Measurements from ENCODE around the gene VANGL2.

DNA sequence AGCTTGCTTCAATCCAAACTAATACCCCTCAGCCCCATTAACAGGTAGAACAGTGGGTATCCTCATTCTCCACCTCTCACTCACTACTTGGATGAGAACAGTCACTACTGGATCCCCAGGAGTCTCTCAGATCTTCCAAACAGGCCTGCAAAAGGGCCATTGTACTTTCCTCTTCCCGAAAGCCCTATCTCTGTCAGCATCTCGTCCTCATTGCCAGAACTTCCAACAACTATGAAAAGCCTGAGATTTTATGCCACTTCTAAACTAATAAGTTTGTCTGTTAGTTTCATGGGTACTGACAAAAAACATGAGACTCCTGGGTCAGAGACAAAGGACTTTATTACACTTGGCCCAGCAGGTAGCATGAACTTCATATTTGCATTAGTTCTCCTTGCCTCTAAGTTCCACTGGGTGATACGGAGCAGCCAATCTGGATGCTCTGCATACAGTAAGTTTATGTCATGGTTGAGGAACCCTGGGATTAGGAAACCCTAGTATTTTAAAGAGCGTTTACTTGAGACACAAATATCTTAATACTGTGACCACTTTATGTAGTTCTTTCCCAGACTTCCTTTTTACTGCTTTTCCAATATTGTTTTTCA lies 38.1 kb downstream of the VANGL2 start:
- TF ChIP-seq, protein P1, sequence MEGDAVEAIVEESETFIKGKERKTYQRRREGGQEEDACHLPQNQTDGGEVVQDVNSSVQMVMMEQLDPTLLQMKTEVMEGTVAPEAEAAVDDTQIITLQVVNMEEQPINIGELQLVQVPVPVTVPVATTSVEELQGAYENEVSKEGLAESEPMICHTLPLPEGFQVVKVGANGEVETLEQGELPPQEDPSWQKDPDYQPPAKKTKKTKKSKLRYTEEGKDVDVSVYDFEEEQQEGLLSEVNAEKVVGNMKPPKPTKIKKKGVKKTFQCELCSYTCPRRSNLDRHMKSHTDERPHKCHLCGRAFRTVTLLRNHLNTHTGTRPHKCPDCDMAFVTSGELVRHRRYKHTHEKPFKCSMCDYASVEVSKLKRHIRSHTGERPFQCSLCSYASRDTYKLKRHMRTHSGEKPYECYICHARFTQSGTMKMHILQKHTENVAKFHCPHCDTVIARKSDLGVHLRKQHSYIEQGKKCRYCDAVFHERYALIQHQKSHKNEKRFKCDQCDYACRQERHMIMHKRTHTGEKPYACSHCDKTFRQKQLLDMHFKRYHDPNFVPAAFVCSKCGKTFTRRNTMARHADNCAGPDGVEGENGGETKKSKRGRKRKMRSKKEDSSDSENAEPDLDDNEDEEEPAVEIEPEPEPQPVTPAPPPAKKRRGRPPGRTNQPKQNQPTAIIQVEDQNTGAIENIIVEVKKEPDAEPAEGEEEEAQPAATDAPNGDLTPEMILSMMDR (IDR thresholded peaks at IDR 0.05) = no peak
- TF ChIP-seq POLR2A (IDR thresholded peaks at IDR 0.05) = no peak
